Astrocyte (in vitro differentiated cells and primary cell): ENCODE results near the gene SULF2. TPM values are rescaled to one million over a fixed set of nuclear protein-coding genes. Genes with fewer than 3 reads are reported as not detected.

Experiments
- DNase-seq: peaks from one replicate; pipeline ENCODE4 v3.0.0-alpha.2; 2010; ENCODE audit warnings: low read depth
- FAIRE-seq: peaks from 2 replicates; lab custom pipeline; 2011; peaks lifted over from hg19 to GRCh38; lab: Jason Lieb, UNC
- H2AFZ ChIP-seq: 2 replicates; pipeline ENCODE4 v1.6.0; 2012; ENCODE audit warnings: low read depth, low read length, inconsistent platforms
- H3K27ac ChIP-seq: 2 replicates; pipeline ENCODE4 v1.5.1; 2011; ENCODE audit warnings: low read depth, low read length, inconsistent platforms
- H3K27me3 ChIP-seq: 2 replicates; pipeline ENCODE4 v1.6.0; 2011; ENCODE audit warnings: low read length, inconsistent platforms; ENCODE audit not compliant: insufficient read depth
- H3K36me3 ChIP-seq: 2 replicates; pipeline ENCODE4 v1.5.1; 2011; ENCODE audit warnings: low read length, inconsistent platforms; ENCODE audit not compliant: insufficient read depth
- H3K4me1 ChIP-seq: 2 replicates; pipeline ENCODE4 v1.5.1; 2011; ENCODE audit warnings: low read length, inconsistent platforms; ENCODE audit not compliant: insufficient read depth
- H3K4me2 ChIP-seq: 2 replicates; pipeline ENCODE4 v1.6.0; 2012; ENCODE audit warnings: low read length, inconsistent platforms
- H3K4me3 ChIP-seq: 2 replicates; pipeline ENCODE4 v1.5.1; 2011; ENCODE audit warnings: low read depth, mild to moderate bottlenecking, low read length, inconsistent platforms; ENCODE audit not compliant: insufficient read depth
- H3K79me2 ChIP-seq: 2 replicates; pipeline ENCODE4 v1.6.0; 2012; ENCODE audit warnings: mild to moderate bottlenecking, low read length, inconsistent platforms; ENCODE audit not compliant: insufficient read depth
- H3K9ac ChIP-seq: 2 replicates; pipeline ENCODE4 v1.6.0; 2012; ENCODE audit warnings: mild to moderate bottlenecking, low read length, inconsistent platforms
- H3K9me3 ChIP-seq: 2 replicates; pipeline ENCODE4 v1.5.1; 2012; ENCODE audit warnings: low read depth, mild to moderate bottlenecking, low read length, inconsistent platforms; ENCODE audit not compliant: insufficient read depth
- H4K20me1 ChIP-seq: 2 replicates; pipeline ENCODE4 v1.6.0; 2012; ENCODE audit warnings: low read length, inconsistent platforms; ENCODE audit not compliant: insufficient read depth
- H3K27ac Mint-ChIP-seq: one replicate; pipeline ENCODE4 v1.8.0; 2021; ENCODE audit warnings: mild to moderate bottlenecking, mixed read lengths; ENCODE audit not compliant: unreplicated experiment
- H3K27me3 Mint-ChIP-seq: one replicate; pipeline ENCODE4 v1.8.0; 2021; ENCODE audit warnings: low read depth, mixed read lengths; ENCODE audit not compliant: unreplicated experiment
- H3K36me3 Mint-ChIP-seq: one replicate; pipeline ENCODE4 v1.8.0; 2021; ENCODE audit warnings: low read depth, mixed read lengths; ENCODE audit not compliant: unreplicated experiment
- H3K4me1 Mint-ChIP-seq: one replicate; pipeline ENCODE4 v1.8.0; 2021; ENCODE audit warnings: low read depth, mixed read lengths; ENCODE audit not compliant: unreplicated experiment
- H3K4me3 Mint-ChIP-seq: one replicate; pipeline ENCODE4 v1.8.0; 2021; ENCODE audit warnings: mild to moderate bottlenecking, moderate library complexity, mixed read lengths; ENCODE audit not compliant: unreplicated experiment
- H3K9me3 Mint-ChIP-seq: one replicate; pipeline ENCODE4 v1.8.0; 2021; ENCODE audit warnings: mild to moderate bottlenecking, mixed read lengths; ENCODE audit not compliant: unreplicated experiment
- EZH2 ChIP-seq: IDR thresholded peaks from 2 replicates; pipeline ENCODE4 v1.6.1; 2012; ENCODE audit warnings: mild to moderate bottlenecking, low read length, inconsistent platforms; ENCODE audit not compliant: insufficient read depth
- total RNA-seq: library from RNA; stranded (reverse); gene quantifications from 2 replicates; pipeline ENCODE4 v1.2.1, GENCODE V29; 2021
- TF ChIP-seq, protein P1 (sequence below): IDR thresholded peaks from 2 replicates; pipeline ENCODE4 v1.5.1; 2011; ENCODE audit warnings: low read depth, mild to moderate bottlenecking, inconsistent platforms, low read length, moderate library complexity; ENCODE audit not compliant: insufficient read depth

SULF2 gene
- total RNA-seq, 1 donor from 2014 or later = 139 TPM

DNA sequence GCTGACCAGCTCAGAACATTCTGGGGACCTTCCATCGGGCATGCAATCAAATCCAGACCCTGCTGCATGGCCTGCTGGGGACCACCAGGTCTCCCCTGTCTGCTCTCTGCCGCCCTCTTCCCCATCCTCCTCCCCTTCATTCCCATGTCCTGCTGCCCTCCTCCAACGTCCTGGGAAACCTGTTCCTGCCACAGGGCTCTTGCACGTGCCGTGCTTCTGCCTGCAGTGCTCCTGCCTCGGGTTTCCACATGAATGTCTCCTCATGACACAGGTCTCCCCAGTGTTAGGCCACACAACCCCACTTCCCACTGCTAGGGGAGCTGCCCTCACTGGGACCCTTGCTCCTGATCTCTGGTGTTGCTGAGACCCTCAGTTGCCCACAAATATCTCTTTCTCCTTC is 37.2 kb downstream of the SULF2 start:
- H3K36me3 Mint-ChIP-seq = peaks cover 30% of the 10 kb centered on the region
- H3K27me3 Mint-ChIP-seq = peaks cover 3% of the 10 kb centered on the region
- H3K9me3 Mint-ChIP-seq = no peaks in the 10 kb centered on the region
- no peaks in the 10 kb centered on the region for H3K9me3 ChIP-seq
- H4K20me1 ChIP-seq = peaks cover 41% of the 10 kb centered on the region
- no peaks in the 10 kb centered on the region for H3K79me2 ChIP-seq
- no peak overlapping the region for H3K4me2 ChIP-seq
- no peak overlapping the region for H3K9ac ChIP-seq
- H3K4me3 ChIP-seq = no peak overlapping the region
- H3K27me3 ChIP-seq = no peaks in the 10 kb centered on the region
- H3K4me3 Mint-ChIP-seq = no peak overlapping the region
- H3K36me3 ChIP-seq = no peaks in the 10 kb centered on the region
- no peak for DNase-seq
- no peak overlapping the region for H2AFZ ChIP-seq
- no peaks in the 10 kb centered on the region for H3K4me1 Mint-ChIP-seq
- H3K27ac Mint-ChIP-seq = no peak overlapping the region
- no peak overlapping the region for H3K27ac ChIP-seq
- TF ChIP-seq, protein P1, sequence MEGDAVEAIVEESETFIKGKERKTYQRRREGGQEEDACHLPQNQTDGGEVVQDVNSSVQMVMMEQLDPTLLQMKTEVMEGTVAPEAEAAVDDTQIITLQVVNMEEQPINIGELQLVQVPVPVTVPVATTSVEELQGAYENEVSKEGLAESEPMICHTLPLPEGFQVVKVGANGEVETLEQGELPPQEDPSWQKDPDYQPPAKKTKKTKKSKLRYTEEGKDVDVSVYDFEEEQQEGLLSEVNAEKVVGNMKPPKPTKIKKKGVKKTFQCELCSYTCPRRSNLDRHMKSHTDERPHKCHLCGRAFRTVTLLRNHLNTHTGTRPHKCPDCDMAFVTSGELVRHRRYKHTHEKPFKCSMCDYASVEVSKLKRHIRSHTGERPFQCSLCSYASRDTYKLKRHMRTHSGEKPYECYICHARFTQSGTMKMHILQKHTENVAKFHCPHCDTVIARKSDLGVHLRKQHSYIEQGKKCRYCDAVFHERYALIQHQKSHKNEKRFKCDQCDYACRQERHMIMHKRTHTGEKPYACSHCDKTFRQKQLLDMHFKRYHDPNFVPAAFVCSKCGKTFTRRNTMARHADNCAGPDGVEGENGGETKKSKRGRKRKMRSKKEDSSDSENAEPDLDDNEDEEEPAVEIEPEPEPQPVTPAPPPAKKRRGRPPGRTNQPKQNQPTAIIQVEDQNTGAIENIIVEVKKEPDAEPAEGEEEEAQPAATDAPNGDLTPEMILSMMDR = no peak
- no peaks in the 10 kb centered on the region for H3K4me1 ChIP-seq
- no peak for FAIRE-seq

DNA sequence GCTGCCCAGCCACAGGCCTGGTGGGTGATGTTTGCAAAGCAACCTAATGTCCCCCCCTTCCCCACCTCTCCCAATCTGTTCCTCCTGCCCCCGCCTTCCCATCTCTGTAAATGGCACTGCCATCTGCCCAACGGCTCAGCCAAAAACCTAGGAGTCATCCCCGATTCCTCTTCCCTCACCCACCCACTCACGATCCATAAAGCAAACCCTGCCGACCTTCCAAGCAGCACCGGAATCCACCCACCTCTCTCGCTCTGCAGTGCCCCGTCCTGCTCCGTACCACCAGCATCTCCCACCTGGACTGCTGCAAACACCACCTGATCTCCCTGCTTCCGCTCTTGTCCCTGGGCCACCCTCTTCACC is 37.6 kb downstream of the SULF2 start:
- no peaks in the 10 kb centered on the region for H3K9me3 Mint-ChIP-seq
- Histone ChIP-seq H4K20me1 (peaks cover 41% of the 10 kb centered on the region), H3K9me3 (no peaks in the 10 kb centered on the region), H3K36me3 (no peaks in the 10 kb centered on the region), H3K9ac (no peak overlapping the region), H3K79me2 (no peaks in the 10 kb centered on the region), H3K4me1 (no peaks in the 10 kb centered on the region), H3K27ac (no peak overlapping the region), H3K27me3 (no peaks in the 10 kb centered on the region), H2AFZ (no peak overlapping the region), H3K4me2 (no peak overlapping the region), H3K4me3 (no peak overlapping the region)
- peaks cover 30% of the 10 kb centered on the region for H3K36me3 Mint-ChIP-seq
- peaks cover 3% of the 10 kb centered on the region for H3K27me3 Mint-ChIP-seq
- no peaks in the 10 kb centered on the region for H3K4me1 Mint-ChIP-seq
- no peak for DNase-seq
- no peak for FAIRE-seq
- TF ChIP-seq, protein P1 = no peak
- no peak for TF ChIP-seq EZH2
- no peak overlapping the region for H3K27ac Mint-ChIP-seq
- no peak overlapping the region for H3K4me3 Mint-ChIP-seq

DNA sequence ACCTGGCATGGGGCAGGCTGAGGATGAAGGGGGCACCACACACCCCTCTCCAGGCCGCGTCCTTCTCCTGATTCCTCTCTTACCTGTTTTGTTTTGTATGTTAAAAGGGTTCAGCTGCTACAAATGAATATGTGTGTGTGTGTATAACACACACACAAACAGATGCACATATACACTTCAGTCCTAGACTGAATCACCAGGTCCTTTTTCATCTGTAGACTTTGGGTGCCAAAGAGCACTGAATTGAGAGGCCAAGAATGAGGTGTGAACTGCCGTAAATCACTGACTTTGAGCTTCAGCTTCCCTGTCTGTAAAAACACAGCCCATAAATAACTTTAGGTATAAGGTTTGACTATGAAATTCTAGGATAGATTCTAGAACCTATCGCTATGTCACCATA is 40.5 kb downstream of the SULF2 start:
- FAIRE-seq (no peak), DNase-seq (no peak)
- TF ChIP-seq, protein P1 = no peak
- TF ChIP-seq EZH2 = no peak

More for the DNA sequence above, 40.5 kb downstream of the SULF2 start:
- Mint-ChIP-seq H3K27me3 (peaks cover 2% of the 10 kb centered on the region), H3K36me3 (peaks cover 21% of the 10 kb centered on the region), H3K4me1 (no peaks in the 10 kb centered on the region), H3K27ac (no peak overlapping the region), H3K4me3 (no peak overlapping the region), H3K9me3 (no peaks in the 10 kb centered on the region)
- Histone ChIP-seq H3K27me3 (peaks cover 2% of the 10 kb centered on the region), H3K4me2 (no peak overlapping the region), H3K9me3 (no peaks in the 10 kb centered on the region), H4K20me1 (peaks cover 37% of the 10 kb centered on the region), H3K36me3 (no peaks in the 10 kb centered on the region), H3K4me1 (no peaks in the 10 kb centered on the region), H2AFZ (no peak overlapping the region), H3K4me3 (no peak overlapping the region), H3K9ac (no peak overlapping the region), H3K79me2 (no peaks in the 10 kb centered on the region), H3K27ac (no peak overlapping the region)
